Neutrophil (primary cell): ENCODE results near the gene GNE.
A peak's percentile ranks its signal among the peaks of the same experiment; 100 is the strongest.

Source experiments
- H3K27ac ChIP-seq: fragments of 200-600 bp; sonication (generic); 2 replicates; pipeline ENCODE4 v1.5.1; 2016; ENCODE audit warnings: mild to moderate bottlenecking, moderate library complexity
- H3K27me3 ChIP-seq: fragments of 200-600 bp; sonication (generic); 2 replicates; pipeline ENCODE4 v1.6.0; 2016; ENCODE audit warnings: mild to moderate bottlenecking
- H3K36me3 ChIP-seq: fragments of 200-600 bp; sonication (generic); 2 replicates; pipeline ENCODE4 v1.5.1; 2017
- H3K4me1 ChIP-seq, 2 experiments: fragments of 200-600 bp in 1 of 2; sonication (generic) in 1 of 2; 1 replicate in 1 of 2; 2 replicates in 1 of 2; pipeline versions ENCODE4 v1.5.1 to v1.6.1; 2013 to 2016; ENCODE audit warnings: low read depth in 1 of 2, low read length in 1 of 2, mild to moderate bottlenecking in 1 of 2, moderate library complexity in 1 of 2; ENCODE audit not compliant: control insufficient read depth in 1 of 2, insufficient read depth in 1 of 2
- H3K4me3 ChIP-seq, 2 experiments: fragments of 200-600 bp in 1 of 2; sonication (generic) in 1 of 2; 1 replicate in 1 of 2; 2 replicates in 1 of 2; pipeline ENCODE4 v1.5.1; 2013 to 2016; ENCODE audit warnings: low read depth in 1 of 2, low read length in 1 of 2, mild to moderate bottlenecking in 1 of 2, moderate library complexity in 1 of 2
- H3K9me3 ChIP-seq: fragments of 200-600 bp; sonication (generic); 2 replicates; pipeline ENCODE4 v1.5.1; 2016
- TF ChIP-seq, protein P1 (sequence below): fragments of 200-600 bp; sonication (generic); IDR thresholded peaks from 2 replicates; pipeline ENCODE4 v1.5.1; 2016; ENCODE audit warnings: antibody characterized with exemption

GNE gene

DNA sequence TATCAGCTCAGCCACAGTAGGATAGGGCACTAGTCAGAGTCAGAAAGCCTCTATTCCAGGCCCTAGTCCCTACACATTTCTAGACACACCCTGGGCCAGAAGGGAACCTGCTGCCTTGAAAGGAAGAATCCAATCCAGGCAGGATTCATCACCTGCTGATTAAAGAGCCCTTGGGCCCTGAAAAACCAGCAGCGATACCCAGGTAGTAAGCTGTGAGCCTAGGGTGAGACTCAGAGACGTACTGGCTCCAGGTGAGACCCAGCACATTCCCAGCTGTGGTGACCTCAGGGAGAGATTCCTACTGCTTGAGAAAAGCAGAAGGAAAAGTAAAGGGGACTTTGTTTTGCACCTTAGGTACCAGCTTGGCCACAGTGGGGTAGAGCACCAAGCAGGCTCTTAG lies 84.4 kb downstream of the GNE start:
- Histone ChIP-seq H3K27me3 (no peaks in the 10 kb centered on the region), H3K27ac (no peak overlapping the region), H3K36me3 (no peaks in the 10 kb centered on the region), H3K4me1 (peaks cover 5 to 6% of the 10 kb centered on the region in 2 experiments), H3K4me3 (no peak overlapping the region), H3K9me3 (no peaks in the 10 kb centered on the region)
- TF ChIP-seq, protein P1, sequence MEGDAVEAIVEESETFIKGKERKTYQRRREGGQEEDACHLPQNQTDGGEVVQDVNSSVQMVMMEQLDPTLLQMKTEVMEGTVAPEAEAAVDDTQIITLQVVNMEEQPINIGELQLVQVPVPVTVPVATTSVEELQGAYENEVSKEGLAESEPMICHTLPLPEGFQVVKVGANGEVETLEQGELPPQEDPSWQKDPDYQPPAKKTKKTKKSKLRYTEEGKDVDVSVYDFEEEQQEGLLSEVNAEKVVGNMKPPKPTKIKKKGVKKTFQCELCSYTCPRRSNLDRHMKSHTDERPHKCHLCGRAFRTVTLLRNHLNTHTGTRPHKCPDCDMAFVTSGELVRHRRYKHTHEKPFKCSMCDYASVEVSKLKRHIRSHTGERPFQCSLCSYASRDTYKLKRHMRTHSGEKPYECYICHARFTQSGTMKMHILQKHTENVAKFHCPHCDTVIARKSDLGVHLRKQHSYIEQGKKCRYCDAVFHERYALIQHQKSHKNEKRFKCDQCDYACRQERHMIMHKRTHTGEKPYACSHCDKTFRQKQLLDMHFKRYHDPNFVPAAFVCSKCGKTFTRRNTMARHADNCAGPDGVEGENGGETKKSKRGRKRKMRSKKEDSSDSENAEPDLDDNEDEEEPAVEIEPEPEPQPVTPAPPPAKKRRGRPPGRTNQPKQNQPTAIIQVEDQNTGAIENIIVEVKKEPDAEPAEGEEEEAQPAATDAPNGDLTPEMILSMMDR: no peak

DNA sequence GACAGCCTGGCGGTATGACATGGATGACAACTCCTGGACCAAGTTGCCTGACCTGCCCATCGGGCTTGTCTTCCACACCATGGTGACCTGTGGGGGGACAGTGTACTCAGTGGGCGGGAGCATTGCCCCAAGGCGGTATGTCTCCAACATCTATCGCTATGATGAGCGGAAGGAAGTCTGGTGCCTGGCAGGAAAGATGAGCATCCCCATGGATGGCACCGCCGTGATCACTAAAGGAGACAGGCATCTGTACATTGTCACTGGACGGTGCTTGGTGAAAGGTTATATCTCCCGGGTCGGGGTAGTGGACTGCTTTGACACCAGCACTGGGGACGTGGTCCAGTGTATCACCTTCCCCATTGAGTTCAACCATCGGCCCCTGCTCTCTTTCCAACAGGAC lies 87.7 kb downstream of the GNE start:
- TF ChIP-seq, protein P1: no peak
- H3K27me3 ChIP-seq: no peaks in the 10 kb centered on the region
- no peaks in the 10 kb centered on the region for H3K9me3 ChIP-seq

DNA sequence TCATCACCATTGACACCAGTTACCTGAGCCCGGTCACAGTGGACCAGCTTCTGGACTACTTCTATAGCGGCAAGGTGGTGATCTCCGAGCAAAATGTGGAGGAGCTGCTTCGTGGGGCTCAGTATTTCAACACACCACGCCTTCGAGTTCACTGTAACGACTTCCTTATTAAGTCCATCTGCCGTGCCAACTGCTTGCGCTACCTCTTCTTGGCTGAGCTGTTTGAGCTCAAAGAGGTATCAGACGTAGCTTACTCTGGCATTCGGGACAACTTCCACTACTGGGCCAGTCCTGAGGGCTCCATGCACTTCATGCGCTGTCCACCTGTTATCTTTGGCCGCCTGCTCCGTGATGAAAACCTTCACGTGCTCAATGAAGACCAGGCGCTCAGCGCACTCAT lies 88.5 kb downstream of the GNE start:
- no peak overlapping the region for H3K27ac ChIP-seq
- TF ChIP-seq, protein P1: no peak
- peaks cover 2% of the 10 kb centered on the region for H3K36me3 ChIP-seq
- no peak overlapping the region for H3K4me3 ChIP-seq
- peaks cover 15 to 29% of the 10 kb centered on the region in 2 experiments for H3K4me1 ChIP-seq
- H3K27me3 ChIP-seq: no peaks in the 10 kb centered on the region
- H3K9me3 ChIP-seq: no peaks in the 10 kb centered on the region

More for the DNA sequence above, 87.7 kb downstream of the GNE start:
- Histone ChIP-seq H3K4me1 (peaks cover 15 to 22% of the 10 kb centered on the region in 2 experiments), H3K27ac (no peak overlapping the region), H3K36me3 (no peaks in the 10 kb centered on the region), H3K4me3 (no peak overlapping the region)

DNA sequence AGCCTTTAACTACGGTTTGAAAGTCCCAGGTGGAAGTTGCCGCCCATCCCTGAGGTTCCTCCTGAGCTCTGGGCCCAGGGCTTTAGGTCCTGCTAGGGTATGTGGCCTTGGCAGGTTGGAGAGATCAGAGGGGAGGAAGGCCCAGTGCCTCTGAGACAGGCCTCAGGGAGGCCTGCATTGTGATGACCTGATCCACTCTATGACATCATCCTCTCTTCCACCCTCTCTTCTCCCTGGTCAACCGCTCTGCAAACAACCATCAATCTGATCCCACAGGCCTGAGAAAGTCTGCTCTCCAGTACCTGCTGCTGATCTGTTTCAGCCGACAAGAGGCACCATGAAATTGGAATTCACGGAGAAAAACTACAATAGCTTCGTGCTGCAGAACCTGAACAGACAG lies 89.1 kb downstream of the GNE start, which contains the start of gene CCIN:
TSS of gene CCIN (plus strand) at position 223 of the 400 bp plus-strand sequence. CDS start at position 338, 115 bp downstream.
- TF ChIP-seq, protein P1: no peak
- no peak within 1 kb of the TSS for H3K27ac ChIP-seq
- no peak within 1 kb of the TSS for H3K4me3 ChIP-seq
- H3K27me3 ChIP-seq: no peaks in the 10 kb centered on the region
- H3K9me3 ChIP-seq: no peaks in the 10 kb centered on the region
- peaks cover 7% of the 10 kb centered on the region for H3K36me3 ChIP-seq
- peaks cover 15 to 29% of the 10 kb centered on the region in 2 experiments for H3K4me1 ChIP-seq

DNA sequence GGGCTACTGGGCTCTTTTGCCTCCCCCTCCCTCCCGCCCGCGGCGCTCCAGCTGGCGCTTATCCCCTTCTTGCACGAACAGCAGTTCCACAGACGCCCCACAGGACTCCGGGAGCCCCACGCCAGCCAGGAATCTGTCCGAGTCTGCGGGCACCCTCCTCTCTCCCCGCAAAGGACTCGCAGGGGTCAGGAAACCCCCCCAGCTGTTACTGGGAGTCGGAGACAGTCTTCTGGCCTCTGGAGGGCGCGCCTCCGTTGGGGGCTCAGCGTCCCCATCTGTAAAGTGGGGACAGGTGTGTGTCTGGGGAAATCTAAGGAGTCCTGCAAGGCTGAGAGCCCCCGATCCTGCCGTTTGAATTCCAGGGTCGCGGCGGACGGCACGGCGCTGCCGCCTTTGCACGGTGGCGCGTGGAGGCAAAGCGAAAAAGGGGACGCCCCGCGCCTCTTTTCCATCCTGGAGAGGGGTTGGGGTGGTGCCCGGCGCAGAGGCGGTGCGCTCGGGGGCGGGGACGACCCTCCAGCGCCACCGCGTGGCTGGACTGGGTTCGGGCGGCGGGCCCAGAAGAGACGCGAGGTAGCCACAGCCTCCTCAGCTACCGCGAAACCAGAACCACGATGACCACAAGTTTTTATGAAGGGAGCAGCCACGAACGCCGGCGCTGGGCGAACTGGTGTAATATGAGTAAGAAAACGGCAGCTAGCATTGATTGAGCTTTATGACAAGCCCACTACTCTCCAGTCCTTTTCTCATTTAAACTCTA lies 91.9 kb downstream of the GNE start:
- H3K4me1 ChIP-seq: peaks cover 15 to 29% of the 10 kb centered on the region in 2 experiments
- TF ChIP-seq, protein P1: peak; percentile 99
- H3K9me3 ChIP-seq: no peaks in the 10 kb centered on the region
- peaks cover 34% of the 10 kb centered on the region for H3K36me3 ChIP-seq
- H3K4me3 ChIP-seq: peak overlapping the region; percentile 59 to 70
- H3K27ac ChIP-seq: peak overlapping the region; percentile 70
- H3K27me3 ChIP-seq: no peaks in the 10 kb centered on the region
